ENCODE measurements around the gene ZNF699.

- TF ChIP-seq CTCF (IDR thresholded peaks at IDR 0.05; ENCODE audit: low read depth, low read length, poor library complexity, severe bottlenecking) (no peak), EZH2phosphoT487 (IDR thresholded peaks at IDR 0.05; ENCODE audit: borderline replicate concordance, low read length) (no peak)
Observed at GRCh38 chr19:9308091-9308770, 1.4 kb downstream of the ZNF699 start.
